IMR-90 (cell line): Measurements from ENCODE around the gene MARCHF2.

ENCODE experiments used
- CHD1 ChIP-seq: IDR thresholded peaks from 2 replicates; pipeline ENCODE4 v1.6.1; 2012; ENCODE audit warnings: low read depth, low read length, improper control_type of control experiment
- MAFK ChIP-seq: IDR thresholded peaks from 2 replicates; pipeline ENCODE4 v1.6.1; 2012; ENCODE audit warnings: low read depth, low read length, improper control_type of control experiment
- MXI1 ChIP-seq: IDR thresholded peaks from 2 replicates; pipeline ENCODE4 v1.6.1; 2012; ENCODE audit warnings: low read depth, mild to moderate bottlenecking, low read length, moderate library complexity, borderline replicate concordance
- NFE2L2 ChIP-seq: fragments of 150-350 bp; IDR thresholded peaks from 2 replicates; pipeline ENCODE4 v1.6.1; 2016; ENCODE audit warnings: low read depth, mild to moderate bottlenecking, low read length
- POLR2A ChIP-seq: IDR thresholded peaks from 2 replicates; pipeline ENCODE4 v1.6.1; 2012; ENCODE audit warnings: mild to moderate bottlenecking, low read depth, low read length
- RAD21 ChIP-seq: IDR thresholded peaks from 2 replicates; pipeline ENCODE4 v1.6.1; 2012; ENCODE audit warnings: low read length, improper control_type of control experiment
- RCOR1 ChIP-seq: IDR thresholded peaks from 2 replicates; pipeline ENCODE4 v1.6.1; 2012; ENCODE audit warnings: mild to moderate bottlenecking, low read length, improper control_type of control experiment; ENCODE audit not compliant: insufficient replicate concordance
- RFX5 ChIP-seq: IDR thresholded peaks from 2 replicates; pipeline ENCODE4 v1.8.0; 2012; ENCODE audit warnings: low read depth, mild to moderate bottlenecking, low read length, moderate library complexity
- SMC3 ChIP-seq: fragments of 150-350 bp; IDR thresholded peaks from 2 replicates; pipeline ENCODE4 v1.6.1; 2016; ENCODE audit warnings: low read depth, mild to moderate bottlenecking, antibody characterized with exemption, low read length, moderate library complexity
- TF ChIP-seq, protein P1 (sequence below): conservative IDR thresholded peaks from 2 replicates; pipeline ENCODE4 v1.5.1; 2012; ENCODE audit warnings: mild to moderate bottlenecking, low read depth, low read length, improper control_type of control experiment
- TF ChIP-seq, protein P2 (sequence below): fragments of 150-350 bp; IDR thresholded peaks from 2 replicates; pipeline ENCODE4 v1.6.1; 2017; ENCODE audit warnings: mild to moderate bottlenecking, antibody characterized with exemption, low read length, low read depth
- TF ChIP-seq, protein P3 (sequence below): fragments of 150-350 bp; IDR thresholded peaks from 2 replicates; pipeline ENCODE4 v1.6.1; 2016; ENCODE audit warnings: low read depth, mild to moderate bottlenecking, low read length, moderate library complexity, borderline replicate concordance

DNA sequence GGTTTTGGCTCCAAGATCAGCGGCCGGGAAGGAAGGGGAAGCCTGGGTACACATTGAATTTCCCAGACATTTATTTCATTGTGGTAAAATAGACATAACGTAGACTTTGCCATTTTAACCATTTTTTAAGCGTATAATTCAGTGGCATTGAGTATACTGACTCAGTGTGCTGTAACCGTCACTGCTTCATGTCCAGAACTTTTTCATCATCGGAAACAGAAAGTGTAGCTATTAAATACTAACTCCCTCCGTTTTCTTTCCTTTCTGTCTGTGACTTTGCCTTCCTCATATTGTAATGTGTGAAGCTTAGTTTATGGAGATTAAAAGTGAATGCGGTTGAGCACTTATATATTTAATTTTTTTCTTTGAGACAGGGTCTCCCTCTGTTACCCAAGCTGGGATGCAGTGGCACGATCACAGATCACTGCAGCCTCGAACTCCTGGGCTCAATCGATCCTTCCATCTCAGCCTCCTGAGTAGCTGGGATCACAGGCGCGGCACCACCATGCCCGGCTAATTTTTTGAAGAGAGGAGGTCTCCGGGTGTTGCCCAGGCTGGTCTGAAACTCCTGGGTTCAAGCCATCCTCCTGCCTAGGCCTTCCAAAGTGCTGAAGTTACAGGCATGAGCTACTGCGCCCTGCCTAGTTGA lies 33.1 kb downstream of the MARCHF2 start:
- TF ChIP-seq, protein P1, sequence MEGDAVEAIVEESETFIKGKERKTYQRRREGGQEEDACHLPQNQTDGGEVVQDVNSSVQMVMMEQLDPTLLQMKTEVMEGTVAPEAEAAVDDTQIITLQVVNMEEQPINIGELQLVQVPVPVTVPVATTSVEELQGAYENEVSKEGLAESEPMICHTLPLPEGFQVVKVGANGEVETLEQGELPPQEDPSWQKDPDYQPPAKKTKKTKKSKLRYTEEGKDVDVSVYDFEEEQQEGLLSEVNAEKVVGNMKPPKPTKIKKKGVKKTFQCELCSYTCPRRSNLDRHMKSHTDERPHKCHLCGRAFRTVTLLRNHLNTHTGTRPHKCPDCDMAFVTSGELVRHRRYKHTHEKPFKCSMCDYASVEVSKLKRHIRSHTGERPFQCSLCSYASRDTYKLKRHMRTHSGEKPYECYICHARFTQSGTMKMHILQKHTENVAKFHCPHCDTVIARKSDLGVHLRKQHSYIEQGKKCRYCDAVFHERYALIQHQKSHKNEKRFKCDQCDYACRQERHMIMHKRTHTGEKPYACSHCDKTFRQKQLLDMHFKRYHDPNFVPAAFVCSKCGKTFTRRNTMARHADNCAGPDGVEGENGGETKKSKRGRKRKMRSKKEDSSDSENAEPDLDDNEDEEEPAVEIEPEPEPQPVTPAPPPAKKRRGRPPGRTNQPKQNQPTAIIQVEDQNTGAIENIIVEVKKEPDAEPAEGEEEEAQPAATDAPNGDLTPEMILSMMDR: no peak
- no peak for TF ChIP-seq POLR2A
- TF ChIP-seq RAD21: no peak
- TF ChIP-seq, protein P2, sequence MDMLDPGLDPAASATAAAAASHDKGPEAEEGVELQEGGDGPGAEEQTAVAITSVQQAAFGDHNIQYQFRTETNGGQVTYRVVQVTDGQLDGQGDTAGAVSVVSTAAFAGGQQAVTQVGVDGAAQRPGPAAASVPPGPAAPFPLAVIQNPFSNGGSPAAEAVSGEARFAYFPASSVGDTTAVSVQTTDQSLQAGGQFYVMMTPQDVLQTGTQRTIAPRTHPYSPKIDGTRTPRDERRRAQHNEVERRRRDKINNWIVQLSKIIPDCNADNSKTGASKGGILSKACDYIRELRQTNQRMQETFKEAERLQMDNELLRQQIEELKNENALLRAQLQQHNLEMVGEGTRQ: no peak
- TF ChIP-seq MAFK: no peak
- TF ChIP-seq MXI1: no peak
- no peak for TF ChIP-seq CHD1
- no peak for TF ChIP-seq RCOR1
- no peak for TF ChIP-seq NFE2L2
- no peak for TF ChIP-seq RFX5
- TF ChIP-seq SMC3: no peak
- TF ChIP-seq, protein P3, sequence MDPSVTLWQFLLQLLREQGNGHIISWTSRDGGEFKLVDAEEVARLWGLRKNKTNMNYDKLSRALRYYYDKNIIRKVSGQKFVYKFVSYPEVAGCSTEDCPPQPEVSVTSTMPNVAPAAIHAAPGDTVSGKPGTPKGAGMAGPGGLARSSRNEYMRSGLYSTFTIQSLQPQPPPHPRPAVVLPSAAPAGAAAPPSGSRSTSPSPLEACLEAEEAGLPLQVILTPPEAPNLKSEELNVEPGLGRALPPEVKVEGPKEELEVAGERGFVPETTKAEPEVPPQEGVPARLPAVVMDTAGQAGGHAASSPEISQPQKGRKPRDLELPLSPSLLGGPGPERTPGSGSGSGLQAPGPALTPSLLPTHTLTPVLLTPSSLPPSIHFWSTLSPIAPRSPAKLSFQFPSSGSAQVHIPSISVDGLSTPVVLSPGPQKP: no peak
